Stimulated activated CD8-positive, alpha-beta memory T cell treated with anti-CD3 and anti-CD28 coated beads, Interleukin-12 subunit alpha, Interleukin-12 subunit beta, amount 100 ng/mL, for 4 hours (primary cell): Measurements from ENCODE around the gene SLC22A23.

Experiments
- DNase-seq: peaks from one replicate; pipeline ENCODE4 v3.0.0-alpha.2; 2020; ENCODE audit warnings: low read depth

Gene SLC22A23

DNA sequence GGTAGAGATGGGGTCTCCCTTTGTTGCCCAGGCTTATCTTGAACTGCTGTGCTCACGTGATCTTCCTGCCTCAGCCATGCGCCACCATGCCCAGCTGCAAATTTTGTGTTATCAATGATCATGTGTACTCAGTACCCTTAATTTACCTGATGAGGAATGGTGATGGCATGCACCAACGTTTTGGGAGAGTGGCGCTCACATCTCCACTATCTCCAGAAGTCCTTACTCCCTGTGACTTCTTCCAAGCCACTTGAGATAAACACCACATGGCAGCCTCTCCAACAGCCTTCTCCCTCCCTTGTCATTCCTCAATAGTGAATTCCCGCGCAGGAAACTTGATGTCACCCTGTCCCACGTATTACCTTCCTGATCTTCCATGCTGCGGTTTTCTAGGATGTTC lies 140.0 kb downstream of the SLC22A23 start:
- DNase-seq = no peak

DNA sequence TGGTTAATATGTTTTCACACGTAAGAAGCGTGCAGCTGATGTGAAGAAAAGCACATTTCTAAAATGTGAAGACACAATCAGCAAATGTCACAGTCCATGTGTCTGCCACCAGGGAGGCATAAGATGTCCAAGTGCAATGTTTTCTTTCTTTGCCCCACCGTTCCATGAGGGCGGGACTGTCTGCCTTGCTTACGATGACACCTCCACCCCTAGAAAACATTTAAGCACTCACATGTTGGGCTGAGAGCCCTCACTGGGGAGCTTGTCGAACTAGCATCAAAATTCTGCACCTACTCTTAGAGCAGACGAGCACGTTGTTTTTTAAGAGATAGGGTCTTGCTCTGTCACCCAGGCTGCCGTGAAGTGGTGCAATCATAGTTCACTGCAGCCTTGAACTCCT lies 140.5 kb downstream of the SLC22A23 start:
- DNase-seq = no peak

DNA sequence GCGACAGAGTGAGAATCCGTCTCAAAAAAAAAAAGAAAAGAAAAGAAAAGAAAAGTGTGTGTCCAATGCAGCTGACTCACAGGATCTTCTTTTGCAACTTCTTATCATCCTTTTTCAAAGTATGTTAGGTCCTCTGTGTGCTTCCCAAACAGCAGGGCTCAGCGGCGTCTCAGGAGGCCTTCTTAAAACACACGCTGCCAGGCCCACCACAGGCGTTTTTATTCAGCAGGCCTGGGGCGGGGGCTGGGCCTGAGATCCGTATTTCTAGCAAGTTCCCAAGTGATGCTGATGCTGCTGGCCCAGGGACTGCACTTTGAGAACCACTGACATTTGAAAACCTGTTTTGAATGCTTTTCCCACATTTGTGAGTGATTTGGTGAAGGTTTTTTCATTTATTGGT lies 141.0 kb downstream of the SLC22A23 start:
- DNase-seq = no peak

DNA sequence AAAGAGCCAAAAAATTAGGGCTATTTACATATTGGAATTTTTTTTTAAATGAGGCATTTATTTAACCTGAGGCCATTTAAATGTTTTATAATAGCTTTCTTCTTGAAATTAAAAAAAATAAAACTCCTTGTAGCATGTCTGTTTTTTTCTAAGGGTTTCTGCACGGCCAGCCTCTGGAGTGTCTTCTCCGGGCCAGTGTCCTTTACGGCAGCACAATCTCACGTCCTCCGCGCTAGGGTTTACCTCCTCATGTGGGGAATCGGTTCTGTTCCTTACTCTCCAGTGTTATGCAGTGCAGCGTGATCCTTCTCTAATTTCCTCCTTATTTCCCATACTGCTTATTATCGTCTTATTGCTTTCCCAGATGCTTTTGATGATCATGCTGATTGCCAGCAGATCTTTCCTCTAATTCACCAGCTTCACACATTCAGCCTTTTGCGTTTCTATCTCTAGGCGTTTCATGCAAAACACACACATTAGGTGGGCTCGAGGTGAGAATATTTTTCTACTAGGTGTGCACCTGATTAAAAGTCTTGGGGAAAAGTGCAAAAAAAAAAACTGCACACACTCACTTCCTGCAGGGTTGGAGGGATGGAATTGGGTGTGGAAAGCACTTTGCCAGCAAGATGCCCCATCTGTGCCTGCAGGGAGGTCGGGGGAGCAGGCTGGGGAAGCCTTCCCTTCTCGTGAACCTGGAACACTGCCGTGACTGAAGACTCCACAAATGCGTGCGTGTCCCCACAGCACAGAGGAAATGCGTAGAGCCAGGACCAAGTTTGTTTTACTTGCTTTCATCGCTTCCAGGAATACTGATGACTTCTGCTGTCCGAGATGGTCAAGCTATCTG lies 142.0 kb downstream of the SLC22A23 start:
- no peak for DNase-seq

DNA sequence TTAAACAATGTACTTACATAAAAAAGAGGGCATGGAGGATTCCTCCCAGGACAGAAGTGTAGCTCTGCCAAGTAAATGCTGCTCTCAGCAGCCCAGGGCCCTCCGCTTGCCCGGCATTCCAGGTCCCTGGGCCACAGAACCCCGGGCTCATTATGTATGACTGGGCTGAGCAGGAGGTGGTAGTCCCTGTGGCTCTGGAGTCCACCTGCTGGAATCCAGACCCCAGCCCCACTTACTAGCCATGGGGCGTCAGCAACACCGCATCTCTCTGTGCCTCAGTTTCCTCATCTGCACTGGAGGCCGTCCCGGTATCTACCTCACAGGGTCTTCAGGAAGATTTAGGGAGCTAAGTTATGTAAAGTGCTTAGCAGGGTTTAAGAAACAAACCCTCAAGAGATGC lies 142.7 kb downstream of the SLC22A23 start:
- no peak for DNase-seq

DNA sequence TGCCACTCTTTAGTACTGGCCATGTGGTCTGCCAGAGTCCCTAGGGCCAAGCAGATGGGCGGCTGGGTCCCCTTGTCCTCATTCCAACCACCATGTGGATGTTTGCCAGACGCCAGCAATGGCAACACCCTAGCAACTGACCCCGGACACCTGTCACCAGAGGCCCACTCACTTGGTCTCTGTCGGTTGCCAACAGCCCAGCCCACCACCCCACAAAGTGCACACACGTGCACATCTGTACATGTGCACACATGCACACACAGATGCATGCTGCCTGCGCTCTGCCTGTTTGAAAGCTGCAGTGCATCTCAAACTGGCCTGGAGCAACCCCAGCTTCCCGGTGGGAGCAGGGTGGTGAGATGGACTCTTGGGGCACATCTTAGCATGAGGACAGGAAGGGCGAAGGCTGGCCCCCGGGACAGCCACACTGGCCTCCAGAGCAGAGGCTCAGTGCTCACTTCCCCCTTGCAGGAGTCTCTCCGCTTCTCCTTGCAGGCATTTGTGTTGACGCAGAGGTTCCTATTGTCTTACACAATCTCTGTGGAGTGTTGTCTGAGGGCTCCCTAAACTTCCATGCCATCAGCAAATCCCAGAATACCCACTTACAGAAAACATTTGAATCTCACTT lies 144.1 kb downstream of the SLC22A23 start:
- DNase-seq = no peak

DNA sequence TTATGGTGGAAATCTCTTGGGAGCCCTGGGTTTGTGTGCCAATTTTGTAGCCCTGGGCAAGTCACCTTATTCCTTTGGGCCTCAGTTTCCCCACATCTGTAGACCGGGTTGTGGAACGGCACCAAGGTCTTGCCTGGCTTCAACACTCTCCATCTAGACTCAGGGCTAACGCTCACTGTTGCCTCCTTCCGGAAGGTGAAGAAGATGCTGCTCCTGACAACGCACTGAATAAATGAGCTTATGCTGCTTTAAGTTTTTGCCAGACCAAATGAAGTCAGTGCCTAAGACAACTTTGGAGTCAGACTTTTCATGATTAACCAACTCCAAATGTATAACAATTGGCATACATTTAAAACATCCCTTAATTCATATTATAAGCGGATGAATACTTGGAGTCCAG lies 145.0 kb downstream of the SLC22A23 start:
- no peak for DNase-seq

DNA sequence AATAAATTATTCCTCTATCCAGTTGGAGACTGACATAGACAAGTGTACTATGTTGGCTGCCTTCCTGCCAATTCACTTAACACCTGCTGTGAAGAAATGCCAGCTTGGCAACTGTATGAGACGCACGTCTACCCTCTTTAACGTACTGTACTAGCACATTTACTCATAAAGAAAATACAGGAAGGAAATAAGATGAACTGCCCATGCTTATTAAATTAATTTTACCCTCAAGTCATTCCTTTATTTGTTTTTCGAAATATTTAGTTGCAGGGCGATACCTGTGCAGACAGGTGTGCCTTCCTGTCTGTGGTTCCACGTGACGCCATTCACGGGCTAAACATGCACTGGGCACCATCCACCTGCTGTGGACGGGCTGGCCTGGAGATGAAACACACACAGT lies 146.1 kb downstream of the SLC22A23 start:
- no peak for DNase-seq

DNA sequence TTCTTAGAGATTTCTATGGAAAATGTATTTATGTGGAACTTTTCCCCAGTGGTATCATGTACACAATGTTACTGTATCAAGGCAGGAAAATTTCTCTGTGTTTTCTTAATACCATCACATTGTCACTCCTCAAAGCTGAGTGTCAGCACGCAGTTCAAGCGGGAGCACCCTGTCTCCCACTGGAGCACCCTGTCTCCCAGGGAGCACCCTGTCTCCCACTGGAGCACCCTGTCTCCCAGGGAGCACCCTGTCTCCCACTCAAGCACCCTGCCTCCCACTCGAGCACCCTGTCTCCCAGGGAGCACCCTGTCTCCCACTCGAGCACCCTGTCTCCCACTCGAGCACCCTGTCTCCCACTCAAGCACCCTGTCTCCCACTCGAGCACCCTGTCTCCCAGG lies 146.8 kb downstream of the SLC22A23 start:
- DNase-seq = no peak

DNA sequence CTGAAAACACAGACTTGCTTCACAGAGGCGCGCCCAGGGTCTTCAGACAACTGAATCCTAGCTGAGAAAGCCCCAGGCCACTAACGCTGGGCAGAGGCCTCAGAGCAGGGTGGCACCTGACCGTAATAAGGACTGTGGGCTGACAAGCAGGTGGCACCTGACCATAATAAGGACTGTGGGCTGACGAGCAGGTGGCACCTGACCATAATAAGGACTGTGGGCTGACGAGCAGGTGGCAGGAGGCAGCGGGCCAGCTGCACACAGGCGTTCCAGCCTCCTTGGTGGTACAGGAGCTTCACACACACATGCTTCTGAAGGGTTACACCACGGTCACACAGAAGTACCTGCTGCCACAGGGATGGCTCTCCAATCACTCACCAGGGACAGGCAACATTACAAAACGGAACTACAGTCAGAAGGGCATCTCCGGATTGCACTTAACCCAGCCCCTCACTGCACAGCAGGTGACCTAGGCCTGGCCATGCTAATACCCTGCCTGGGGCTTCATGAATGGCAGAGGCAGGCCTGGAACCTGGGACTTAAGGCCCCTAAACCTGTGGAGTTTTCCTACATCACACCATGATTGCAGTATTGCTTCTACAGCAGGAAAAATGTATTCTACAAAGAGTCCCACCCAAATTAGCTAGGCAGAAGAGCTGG lies 147.3 kb downstream of the SLC22A23 start:
- no peak for DNase-seq

DNA sequence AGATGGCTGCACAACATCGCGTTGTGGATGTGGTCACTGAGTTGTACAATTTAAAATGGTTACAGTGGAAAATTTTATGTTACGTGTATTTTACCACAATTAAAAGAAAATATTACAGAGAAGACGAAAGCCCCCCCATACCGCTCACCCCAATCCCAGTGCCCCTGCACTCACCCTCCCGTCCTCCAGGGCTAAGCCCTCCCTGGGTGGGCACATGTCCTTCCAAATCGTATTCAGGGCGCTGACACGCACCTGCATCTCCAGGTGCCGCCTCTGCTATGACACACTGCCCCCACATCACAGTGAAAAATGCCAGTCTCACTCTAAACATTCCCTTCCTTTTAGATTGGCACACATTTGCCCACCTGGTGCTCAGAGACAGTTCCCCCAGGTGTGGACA lies 148.7 kb downstream of the SLC22A23 start:
- no peak for DNase-seq

DNA sequence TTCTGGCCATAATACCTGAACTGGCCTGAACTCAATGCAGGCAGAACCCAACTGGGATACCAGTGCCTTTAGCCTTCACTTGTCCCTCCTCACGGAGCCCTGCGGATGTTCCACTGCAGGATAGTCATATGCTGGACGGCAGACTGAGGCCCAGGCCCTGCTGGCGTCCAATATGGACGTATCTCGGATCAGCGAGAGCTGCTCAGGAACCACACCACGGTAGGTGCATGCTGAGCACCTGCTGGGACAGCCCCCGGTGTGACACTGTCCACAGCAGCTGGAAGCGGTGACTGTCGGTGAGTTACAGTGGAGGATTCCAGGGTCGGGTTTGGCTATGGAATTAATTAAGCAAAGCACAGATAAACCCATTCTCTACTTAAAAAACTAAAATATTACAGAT lies 149.4 kb downstream of the SLC22A23 start:
- no peak for DNase-seq

DNA sequence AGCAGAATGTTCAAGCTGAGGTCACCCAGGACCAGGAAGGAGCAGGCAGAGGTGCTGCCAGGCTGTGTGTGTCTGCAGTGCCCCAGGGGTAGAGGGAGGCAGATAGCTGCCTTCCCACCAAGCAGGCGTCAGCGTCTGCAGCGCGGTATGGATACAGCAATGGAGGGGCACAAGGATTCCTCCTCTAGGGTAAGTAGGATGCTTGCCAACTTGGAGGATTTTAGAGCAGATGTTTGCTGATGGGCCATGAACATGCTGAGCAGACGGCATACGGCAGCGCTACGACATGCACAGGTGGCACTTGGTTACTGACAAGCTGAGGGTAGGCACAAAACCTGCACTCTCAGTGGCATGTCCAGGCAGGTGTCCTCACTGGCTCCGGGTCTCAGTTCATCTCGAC lies 150.0 kb downstream of the SLC22A23 start:
- DNase-seq = no peak

DNA sequence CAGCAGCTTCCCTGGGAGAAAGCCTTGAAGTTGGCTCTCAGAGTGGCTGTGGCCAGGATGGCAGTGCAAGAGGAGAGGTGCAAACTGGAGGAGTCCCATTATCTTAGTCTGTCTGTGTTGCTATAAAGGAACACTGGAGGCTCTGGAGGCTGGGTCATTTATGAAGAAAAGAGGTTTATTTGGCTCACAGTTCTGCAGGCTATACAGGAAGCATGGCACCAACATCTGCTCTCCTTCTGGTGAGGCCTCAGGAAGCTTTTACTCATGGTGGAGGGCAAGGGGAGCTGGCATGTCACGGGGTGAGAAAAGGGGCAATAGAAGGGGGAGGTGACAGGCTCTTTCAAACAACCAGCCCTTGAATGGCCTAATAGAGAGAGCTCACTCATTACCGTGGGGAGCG lies 151.0 kb downstream of the SLC22A23 start:
- DNase-seq = no peak

DNA sequence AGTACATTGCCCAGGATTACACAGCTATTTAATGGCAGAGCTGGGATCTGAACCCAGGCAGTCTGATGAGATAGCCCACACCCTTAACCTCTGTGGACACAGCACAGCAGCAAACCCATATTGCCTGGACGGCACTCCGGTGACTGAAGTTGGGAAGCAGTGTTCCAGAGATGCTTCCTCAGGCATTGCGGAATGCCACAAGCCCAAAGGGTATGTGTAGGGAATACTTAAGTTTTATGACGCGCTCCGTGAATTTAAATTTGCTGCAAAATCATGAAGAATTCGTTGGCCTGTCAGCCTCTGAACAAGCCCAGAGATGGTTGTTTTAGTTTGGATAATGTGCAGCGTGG lies 151.7 kb downstream of the SLC22A23 start:
- DNase-seq = no peak

DNA sequence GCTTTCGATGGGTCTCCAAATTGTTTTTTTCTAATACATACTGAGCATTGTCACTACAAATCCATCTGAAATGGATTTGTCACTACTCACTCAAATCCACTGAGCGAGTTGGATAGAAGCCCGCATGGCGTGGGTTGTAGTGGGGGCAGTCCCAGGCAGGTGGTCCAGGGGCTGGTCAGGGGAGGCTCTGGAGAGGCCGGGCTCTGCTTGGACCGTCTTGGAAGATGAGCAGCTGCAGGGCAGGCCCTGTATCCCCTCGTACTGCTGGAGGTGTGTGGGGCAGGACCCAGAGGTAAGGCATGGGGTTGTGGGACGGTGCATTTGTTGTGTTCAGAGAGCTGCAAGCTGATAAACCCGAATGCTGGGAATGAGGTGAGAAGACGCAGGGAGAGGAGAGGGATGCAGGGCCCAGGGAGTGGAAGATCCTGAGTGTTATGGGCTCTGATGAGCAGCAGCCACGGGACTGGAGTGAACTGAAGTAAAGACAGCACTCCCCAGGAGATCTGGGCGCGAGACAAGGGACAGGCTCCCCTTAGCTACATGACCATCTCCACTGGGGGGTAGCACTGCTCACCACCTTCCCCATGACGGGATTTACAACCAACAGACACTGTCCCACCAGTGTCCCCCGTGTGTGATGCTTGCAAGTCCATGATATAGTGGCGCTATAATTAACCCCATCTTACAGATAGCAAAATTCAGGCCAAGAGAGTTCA lies 152.2 kb downstream of the SLC22A23 start:
- no peak for DNase-seq

DNA sequence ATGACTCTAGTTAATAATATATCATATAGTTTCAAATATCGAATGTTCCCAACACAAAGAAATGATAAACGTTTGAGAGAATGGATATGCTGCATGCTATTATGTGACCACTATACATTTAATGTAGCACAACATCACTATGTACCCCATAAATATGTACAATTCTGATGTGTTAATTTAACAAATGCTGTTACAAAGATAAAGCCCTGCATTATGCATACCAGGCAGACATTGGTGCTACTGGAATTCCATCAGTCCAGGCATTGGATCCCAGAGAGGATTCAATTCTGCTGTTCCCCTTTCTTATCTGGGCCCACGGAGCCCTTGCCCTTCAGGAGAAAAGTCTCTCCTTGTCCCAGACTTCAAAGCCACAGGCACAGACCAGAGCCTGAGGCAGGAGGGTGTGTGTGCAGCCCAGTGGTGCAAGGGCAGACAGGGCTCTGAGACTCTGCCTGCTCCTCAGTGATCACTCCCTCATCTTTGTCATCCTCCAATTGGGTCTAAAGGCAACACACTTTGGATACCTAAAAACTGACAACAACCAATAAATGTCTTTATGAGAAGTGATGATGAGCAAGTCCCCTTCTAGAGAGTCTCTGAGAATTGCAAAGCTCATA lies 152.9 kb downstream of the SLC22A23 start:
- no peak for DNase-seq

DNA sequence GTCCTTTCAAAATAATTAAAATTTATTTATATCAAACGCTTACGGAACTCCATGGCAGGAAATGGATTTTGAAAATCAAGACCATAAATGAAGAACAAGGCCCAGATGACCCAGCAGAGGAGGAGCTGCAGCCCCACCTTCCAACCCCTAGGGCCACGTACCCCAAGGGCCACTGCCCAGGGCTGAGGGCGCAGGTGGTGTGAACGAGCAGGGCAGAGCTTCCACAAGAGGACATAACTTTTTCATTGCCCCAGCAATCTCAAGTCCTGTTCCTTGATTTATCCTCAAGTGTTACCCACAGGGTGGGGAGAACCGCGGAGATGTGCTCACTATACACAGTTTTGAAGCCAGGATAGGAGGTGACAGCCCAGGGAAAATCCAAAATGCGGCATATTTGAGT lies 155.3 kb downstream of the SLC22A23 start:
- no peak for DNase-seq

DNA sequence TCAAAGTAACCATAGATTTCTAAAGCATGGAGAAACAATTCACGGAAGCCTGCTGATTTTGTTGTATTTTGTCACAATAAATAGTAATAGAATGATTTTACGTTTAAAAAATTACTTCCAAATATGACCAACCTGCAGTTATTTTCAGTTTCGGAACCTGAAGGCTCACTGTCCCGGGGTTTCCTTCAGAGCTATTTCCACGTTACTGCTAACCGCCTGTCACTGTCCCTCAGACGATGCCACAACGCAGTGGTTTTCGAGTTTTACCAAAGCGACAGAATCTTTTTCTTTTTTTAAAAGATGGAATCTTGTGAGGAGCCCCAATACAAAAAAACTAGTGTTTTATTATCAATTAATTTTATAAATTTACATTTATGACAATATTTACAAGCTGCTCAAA lies 157.6 kb downstream of the SLC22A23 start:
- DNase-seq = no peak

DNA sequence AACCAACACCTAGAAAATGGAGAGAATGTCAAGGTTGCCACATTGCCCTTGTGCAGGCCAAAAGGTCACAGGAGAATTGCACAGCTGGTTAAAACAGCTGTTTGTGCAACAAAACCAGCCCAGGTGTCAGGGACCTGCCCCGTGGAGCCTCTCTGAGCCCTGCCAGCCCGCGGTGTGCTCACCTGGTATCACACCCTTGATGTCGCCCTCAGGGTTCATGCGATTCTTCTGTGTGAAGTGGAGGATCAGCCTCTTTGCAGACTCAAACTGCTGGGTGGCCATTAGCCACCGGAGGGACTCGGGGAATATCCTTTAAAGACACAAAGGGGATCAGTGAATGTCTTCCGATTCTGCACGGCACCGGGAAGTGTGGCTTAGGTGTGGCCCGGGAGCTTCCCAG lies 158.9 kb downstream of the SLC22A23 start:
- no peak for DNase-seq

DNA sequence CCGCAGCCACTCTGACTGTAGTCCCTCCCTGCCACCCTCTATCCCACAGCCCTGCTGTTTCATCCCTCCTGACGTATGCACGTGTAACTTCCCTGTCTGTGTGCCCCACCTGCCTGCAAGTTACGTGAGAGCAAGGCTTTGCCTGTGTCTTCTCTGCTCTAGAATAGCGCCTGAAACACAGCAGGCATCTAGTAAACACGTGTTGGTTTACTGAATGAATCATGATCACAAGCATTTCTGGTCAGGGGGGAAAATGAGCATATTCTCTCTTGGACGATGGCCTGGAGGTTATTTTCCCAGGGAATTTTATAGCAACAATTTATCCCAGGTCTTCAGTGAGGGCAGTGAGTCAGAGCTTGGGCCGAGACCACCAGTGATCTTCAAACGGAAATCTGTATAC lies 159.8 kb downstream of the SLC22A23 start:
- DNase-seq = no peak

DNA sequence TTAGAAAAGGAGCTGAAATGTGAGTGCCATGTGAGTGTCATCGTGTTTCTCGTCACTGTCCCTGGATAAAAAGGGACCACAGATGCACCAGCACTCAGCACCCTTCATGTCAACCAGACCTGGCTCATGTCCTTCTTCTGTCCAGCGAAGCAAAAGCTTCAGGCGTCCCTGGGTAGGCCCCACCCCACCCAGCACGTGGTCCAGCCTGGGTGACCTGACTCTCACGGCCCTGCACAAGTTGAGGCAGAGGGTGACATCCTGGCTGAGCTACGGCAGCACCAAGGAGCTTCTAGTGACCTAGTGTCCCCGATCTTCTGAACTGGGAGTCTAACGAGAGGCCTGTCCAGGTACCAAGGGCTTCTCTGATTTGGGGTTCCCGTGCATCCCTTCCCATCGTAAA lies 160.3 kb downstream of the SLC22A23 start:
- no peak for DNase-seq
